ENCODE data around the gene PILRB. TPM values are rescaled to one million over a fixed set of nuclear protein-coding genes. Genes with fewer than 3 reads are reported as not detected.

PILRB gene
- total and polyA plus RNA-seq, 9 of the 15 experiments (the other 6 are each of a cell fraction or from before 2014, with no cell fraction given) = 6.2 to 94.6 (median 37.0) TPM

DNA sequence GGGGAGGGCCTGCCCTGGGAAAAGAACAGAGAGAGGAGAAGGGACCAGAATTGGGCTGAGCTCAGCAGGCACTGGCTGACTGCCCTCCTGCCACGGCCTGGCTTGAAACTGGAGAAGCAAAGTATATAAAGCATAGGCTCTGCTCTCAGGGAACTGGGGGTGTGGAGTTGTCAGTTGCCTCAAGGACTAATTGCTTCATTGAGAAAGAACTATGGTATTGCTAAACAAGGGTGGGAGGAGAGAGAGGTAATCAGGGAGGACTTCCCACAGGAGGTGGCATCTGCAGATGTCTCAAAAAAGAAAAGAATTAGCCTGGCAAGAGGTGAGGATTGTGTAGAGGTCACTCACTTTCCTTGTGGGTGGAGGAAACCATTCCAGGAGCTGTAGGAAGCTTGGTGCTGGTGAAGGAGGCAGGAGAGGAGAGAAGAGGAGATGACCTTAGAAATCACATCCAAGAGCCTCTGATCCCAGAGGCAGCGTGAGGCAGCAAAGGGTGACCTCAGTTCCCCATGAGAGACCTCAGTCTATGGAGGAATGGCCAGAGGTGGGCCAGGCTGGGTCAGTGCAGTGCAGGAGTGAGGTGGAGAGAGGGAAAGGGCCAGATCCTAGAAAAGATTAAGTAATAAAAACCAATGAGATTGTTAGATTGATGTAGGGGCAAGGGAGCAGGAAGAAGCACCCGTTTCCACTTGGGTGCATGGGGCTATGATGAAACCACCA is 2.4 kb downstream of the PILRB start:
- in situ Hi-C loops (cut with MboI) (no loop called here), intact Hi-C loops (cut with micrococcal nuclease) (no loop called here)
- peaks cover 4% of the 10 kb centered on the region for H3K9me1 ChIP-seq (ENCODE audit: control insufficient read depth, insufficient read depth, low read length)
- no peaks in the 10 kb centered on the region for H3K27me3 ChIP-seq (ENCODE audit: control insufficient read depth in 2 of 2, insufficient read depth in 2 of 2, low read length in 2 of 2)
- POLR2A ChIA-PET = interaction anchor here (0.9 to 2.1 kb wide), 2 partner anchors 8 to 15 kb away, joined by 3 to 7 read pairs; no protein-coding TSS in a partner anchor
- no TSS peak for BruUV-seq (replicated peaks)
- peaks cover 4 to 7% of the 10 kb centered on the region in 2 experiments; a peak in 2 of 5 replicates for H3K4me1 ChIP-seq (replicated peaks in 1 of 2; ENCODE audit: control insufficient read depth in 2 of 2, insufficient read depth in 2 of 2, low read length in 2 of 2)
- TF ChIP-seq CEBPB (tag; IDR thresholded peaks at IDR 0.05) (0 out of 2 replicates have a peak, but pooled peaks have one; percentile 11), KDM1A (IDR thresholded peaks at IDR 0.05) (0 out of 4 replicates have a peak, but pooled peaks of 1 of the 2 experiments have one; percentile 9), ZFP36 (IDR thresholded peaks at IDR 0.05; ENCODE audit: low read depth, low read length, partially characterized antibody) (peak; percentile 98), TBL1XR1 (IDR thresholded peaks at IDR 0.05; ENCODE audit: low read length in 2 of 2) (no peak), POLR2A (conservative IDR thresholded peaks at IDR 0.05) (peak; percentile 46; the same call in 1 of the 2 replicates), POLR2B (IDR thresholded peaks at IDR 0.05; ENCODE audit: low read depth, partially characterized antibody) (peak; percentile 18), MYNN (IDR thresholded peaks at IDR 0.05) (no peak), MYNN (CRISPR knock-in tag; IDR thresholded peaks at IDR 0.05) (no peak), KLF6 (CRISPR knock-in tag; IDR thresholded peaks at IDR 0.05; ENCODE audit: borderline replicate concordance) (no peak), POLR2AphosphoS5 (IDR thresholded peaks at IDR 0.05; ENCODE audit: control insufficient read depth, insufficient read depth, low read depth, low read length) (peak; percentile 14), SETDB1 (IDR thresholded peaks at IDR 0.05; ENCODE audit: low read length) (no peak), NR1H2 (CRISPR knock-in tag; IDR thresholded peaks at IDR 0.05) (no peak), RBM25 (IDR thresholded peaks at IDR 0.05; ENCODE audit: low read depth, low read length, severe bottlenecking) (peak; percentile 87), SUPT5H (IDR thresholded peaks at IDR 0.05) (peak; percentile 62), MCM2 (IDR thresholded peaks at IDR 0.05; ENCODE audit: low read depth) (no peak), SAFB (IDR thresholded peaks at IDR 0.05; ENCODE audit: borderline replicate concordance, low read depth, low read length) (no peak), BCOR (IDR thresholded peaks at IDR 0.05) (0 out of 2 replicates have a peak, but pooled peaks have one; percentile 45)
- TF ChIP-seq, protein P1, sequence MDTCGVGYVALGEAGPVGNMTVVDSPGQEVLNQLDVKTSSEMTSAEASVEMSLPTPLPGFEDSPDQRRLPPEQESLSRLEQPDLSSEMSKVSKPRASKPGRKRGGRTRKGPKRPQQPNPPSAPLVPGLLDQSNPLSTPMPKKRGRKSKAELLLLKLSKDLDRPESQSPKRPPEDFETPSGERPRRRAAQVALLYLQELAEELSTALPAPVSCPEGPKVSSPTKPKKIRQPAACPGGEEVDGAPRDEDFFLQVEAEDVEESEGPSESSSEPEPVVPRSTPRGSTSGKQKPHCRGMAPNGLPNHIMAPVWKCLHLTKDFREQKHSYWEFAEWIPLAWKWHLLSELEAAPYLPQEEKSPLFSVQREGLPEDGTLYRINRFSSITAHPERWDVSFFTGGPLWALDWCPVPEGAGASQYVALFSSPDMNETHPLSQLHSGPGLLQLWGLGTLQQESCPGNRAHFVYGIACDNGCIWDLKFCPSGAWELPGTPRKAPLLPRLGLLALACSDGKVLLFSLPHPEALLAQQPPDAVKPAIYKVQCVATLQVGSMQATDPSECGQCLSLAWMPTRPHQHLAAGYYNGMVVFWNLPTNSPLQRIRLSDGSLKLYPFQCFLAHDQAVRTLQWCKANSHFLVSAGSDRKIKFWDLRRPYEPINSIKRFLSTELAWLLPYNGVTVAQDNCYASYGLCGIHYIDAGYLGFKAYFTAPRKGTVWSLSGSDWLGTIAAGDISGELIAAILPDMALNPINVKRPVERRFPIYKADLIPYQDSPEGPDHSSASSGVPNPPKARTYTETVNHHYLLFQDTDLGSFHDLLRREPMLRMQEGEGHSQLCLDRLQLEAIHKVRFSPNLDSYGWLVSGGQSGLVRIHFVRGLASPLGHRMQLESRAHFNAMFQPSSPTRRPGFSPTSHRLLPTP (IDR thresholded peaks at IDR 0.05; ENCODE audit: borderline replicate concordance, extremely low read depth, insufficient read length) = peak; percentile 28
- ATAC-seq (no peak), FAIRE-seq (no peak), DNase-seq (ENCODE audit: extremely low read depth in 1 of 4, low spot score in 3 of 4) (no peak)
- H3K36me3 ChIP-seq (ENCODE audit: control insufficient read depth, insufficient read depth, low read length) = peaks cover 90% of the 10 kb centered on the region
- H3K9me3 ChIP-seq (replicated peaks; ENCODE audit: control insufficient read depth, insufficient read depth, low read depth, low read length) = no peaks in the 10 kb centered on the region
- 87% methylated on average over 3 of the region's 3 CpGs for WGBS (ENCODE audit: insufficient coverage, low coverage, missing lambda C conversion rate)
- H3K27ac ChIP-seq (ENCODE audit: extremely low read depth, low read depth, low read length) = no peak overlapping the region
- CTCF ChIA-PET (ENCODE audit: low intra/inter-chr PET ratio) = no interaction called here
- H3K9ac ChIP-seq (ENCODE audit: insufficient read depth in 1 of 2, low read depth in 2 of 2, low read length in 2 of 2) = no peak overlapping the region
- H3K79me2 ChIP-seq (ENCODE audit: control insufficient read depth, insufficient read depth, low read length) = no peaks in the 10 kb centered on the region
- H3K4me2 ChIP-seq (ENCODE audit: insufficient read depth, low read length) = no peak overlapping the region
- peaks cover 6% of the 10 kb centered on the region; the same call in 1 of the 2 replicates for H4K20me1 ChIP-seq (replicated peaks; ENCODE audit: control insufficient read depth, insufficient read depth, low read length)
- no peak overlapping the region for H2AFZ ChIP-seq (ENCODE audit: low read depth, low read length)
- H3K4me3 ChIP-seq = no peak overlapping the region
